GM19468 (cell line): ENCODE data around the gene NRL.
"Not testable (repeated sequence)": the region's sequence is repeated elsewhere in the genome, so short reads cannot be mapped to it uniquely, and the experiment has no call there.

Experiments used
- ATAC-seq: cut with Tn5 transposase; IDR thresholded peaks from one replicate; pipeline ENCODE4 v1.9.1; 2021; ENCODE audit warnings: mild to moderate bottlenecking, moderate library complexity, moderate number of reproducible peaks; ENCODE audit not compliant: unreplicated experiment; ENCODE audit errors: extremely low read depth

Gene NRL

GRCh38 chr14:24058260-24058950 is 56.3 kb downstream of the NRL start:
- no peak for ATAC-seq

- no peak for ATAC-seq
These were observed 56.9 kb downstream of the NRL start for GRCh38 chr14:24057867-24058259.

GRCh38 chr14:24057271-24057670 is 57.5 kb downstream of the NRL start:
- no peak for ATAC-seq

GRCh38 chr14:24056800-24057184 is 58.0 kb downstream of the NRL start:
- no peak for ATAC-seq

GRCh38 chr14:24055971-24056799 is 58.6 kb downstream of the NRL start:
- no peak for ATAC-seq

- ATAC-seq: no peak
These were observed 60.1 kb downstream of the NRL start for GRCh38 chr14:24054646-24055045.

GRCh38 chr14:24054324-24054641 is 60.5 kb downstream of the NRL start:
- no peak for ATAC-seq

GRCh38 chr14:24053548-24054323 is 61.0 kb downstream of the NRL start:
- ATAC-seq: no peak

GRCh38 chr14:24052656-24053547 is 61.8 kb downstream of the NRL start:
- ATAC-seq: no peak

GRCh38 chr14:24051789-24052655 is 62.7 kb downstream of the NRL start, which contains the start of gene CARMIL3:
TSS of gene CARMIL3 (plus strand) at chr14:24052009. CDS start at chr14:24052154, 145 bp downstream.
- ATAC-seq: no peak

GRCh38 chr14:24051176-24051788 is 63.5 kb downstream of the NRL start:
- ATAC-seq: no peak

GRCh38 chr14:24050753-24051152 is 64.0 kb downstream of the NRL start:
- ATAC-seq: not testable (repeated sequence)

GRCh38 chr14:24049002-24049401 is 65.7 kb downstream of the NRL start:
- ATAC-seq: not testable (repeated sequence)

GRCh38 chr14:24042746-24043145 is 72.0 kb downstream of the NRL start:
- ATAC-seq: no peak

GRCh38 chr14:24040692-24041091 is 74.1 kb downstream of the NRL start:
- no peak for ATAC-seq

- ATAC-seq: no peak
These were observed 76.1 kb downstream of the NRL start for GRCh38 chr14:24038686-24039085.

GRCh38 chr14:24037658-24038037 is 77.1 kb downstream of the NRL start:
- no peak for ATAC-seq

GRCh38 chr14:24036963-24037657 is 77.6 kb downstream of the NRL start:
- ATAC-seq: not testable (repeated sequence)
